HG03060 (cell line): ENCODE measurements around the gene CENPP.

Source experiments
- ATAC-seq: cut with Tn5 transposase; IDR thresholded peaks from one replicate; pipeline ENCODE4 v1.9.1; 2021; ENCODE audit warnings: low read depth, moderate number of reproducible peaks; ENCODE audit not compliant: unreplicated experiment

The CENPP gene

DNA sequence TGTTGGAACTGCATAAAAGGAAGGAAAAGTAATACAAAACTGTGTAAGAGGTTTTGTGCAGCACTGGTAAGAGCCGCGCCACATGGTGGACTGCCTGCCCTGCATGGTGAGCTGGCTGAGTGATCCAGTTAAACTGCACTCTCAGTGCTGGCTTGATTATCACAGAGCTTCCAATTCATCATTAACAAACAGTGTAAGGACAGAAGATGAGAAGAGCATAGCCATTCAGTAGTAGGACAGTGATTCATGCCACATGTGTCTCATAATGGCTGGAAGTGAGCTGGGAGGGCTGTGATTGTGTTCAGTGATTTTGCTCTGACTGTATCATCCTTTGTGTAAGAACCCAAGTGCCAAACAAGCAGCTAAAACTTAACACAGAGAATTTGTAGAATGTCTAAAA is 142.5 kb downstream of the CENPP start:
- ATAC-seq = no peak

GRCh38 chr9:92474587-92474986 is 148.8 kb downstream of the CENPP start:
- no peak for ATAC-seq

- no peak for ATAC-seq
These were observed 151.2 kb downstream of the CENPP start for GRCh38 chr9:92476962-92477361.

DNA sequence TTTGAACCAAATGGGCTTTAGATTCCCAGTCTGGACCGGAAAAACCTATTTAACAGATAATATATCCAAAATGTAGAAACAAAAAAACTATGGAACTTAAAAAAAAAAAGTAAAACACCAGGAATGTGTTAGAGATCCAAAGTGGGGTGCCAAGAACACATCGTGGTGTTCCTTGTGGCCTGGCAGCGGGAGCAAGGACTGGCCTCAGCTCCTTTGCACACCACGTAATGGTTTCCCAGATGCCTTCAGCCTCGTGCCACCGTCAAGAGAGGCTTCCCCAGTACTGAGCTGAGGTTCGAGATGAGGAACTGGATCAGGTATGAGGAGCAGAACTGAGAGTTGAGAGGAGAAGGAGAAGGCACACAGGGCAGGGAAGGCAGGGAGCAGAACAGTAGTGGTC is 153.0 kb downstream of the CENPP start:
- ATAC-seq = no peak

DNA sequence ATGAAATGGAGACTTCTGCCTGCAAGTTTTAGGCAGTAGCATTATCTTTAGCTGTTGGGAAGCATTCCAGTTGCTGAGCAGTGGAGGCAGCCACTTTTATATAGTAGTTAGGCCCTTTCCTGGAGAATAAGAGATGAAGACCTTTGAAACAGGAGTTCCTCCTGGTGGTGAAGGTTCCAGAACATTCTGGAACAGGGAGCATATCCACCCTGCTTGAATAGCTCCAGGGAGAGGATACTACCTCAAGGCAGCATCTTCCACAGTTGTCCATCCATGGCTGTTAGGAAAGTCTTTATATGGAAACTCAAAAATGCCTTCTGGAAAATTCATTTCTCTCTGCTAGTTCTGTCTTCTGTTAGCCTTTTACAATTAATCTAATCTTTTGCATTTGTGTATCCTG is 153.6 kb downstream of the CENPP start:
- ATAC-seq = no peak

DNA sequence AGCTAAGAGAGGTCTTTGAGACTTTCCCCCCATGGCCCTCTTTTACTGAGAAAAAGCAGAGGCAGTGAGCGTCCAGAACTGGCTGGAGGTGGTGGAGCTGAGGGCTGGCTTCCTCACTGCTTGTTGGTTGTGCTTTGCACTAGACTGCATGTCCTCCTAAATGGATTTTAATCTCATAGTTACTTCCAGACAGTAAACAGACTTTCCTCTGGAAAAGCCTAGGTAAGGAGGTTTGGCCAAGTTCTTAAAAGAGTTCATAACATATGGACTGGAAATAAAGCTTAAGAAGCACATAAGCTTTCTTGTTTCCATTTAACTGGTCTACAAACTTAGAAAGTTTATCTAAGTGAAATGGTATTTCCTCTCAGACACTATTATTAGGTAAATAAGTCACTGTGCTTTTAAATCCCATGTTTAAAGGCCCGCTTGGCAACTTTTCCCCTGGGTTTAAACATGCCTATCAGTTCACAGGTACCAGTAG is 154.6 kb downstream of the CENPP start:
- ATAC-seq = no peak

- no peak for ATAC-seq
These were observed 155.4 kb downstream of the CENPP start for GRCh38 chr9:92480986-92481633.

DNA sequence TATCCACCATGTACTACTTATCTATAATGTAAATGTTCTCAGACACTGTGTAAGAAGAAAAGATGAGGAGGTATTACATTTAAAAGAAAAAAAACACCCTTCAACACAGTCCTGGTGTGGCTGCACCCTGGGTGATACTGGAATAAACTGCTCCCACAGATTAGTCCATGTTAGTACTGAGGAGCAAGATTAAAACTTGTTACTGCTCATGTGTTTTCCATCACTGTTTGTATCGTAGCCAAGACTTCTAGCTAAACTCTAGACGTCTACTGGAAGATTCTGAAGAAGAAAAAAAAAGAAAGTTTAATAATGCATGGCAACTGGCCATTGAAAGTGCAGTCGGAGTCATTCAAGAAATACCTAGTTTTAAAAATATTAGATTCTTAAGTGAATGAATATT is 156.6 kb downstream of the CENPP start, which contains the start of gene ASPN:
ASPN (minus strand) TSS at position 178 of the 400 bp plus-strand sequence.
- ATAC-seq = no peak

DNA sequence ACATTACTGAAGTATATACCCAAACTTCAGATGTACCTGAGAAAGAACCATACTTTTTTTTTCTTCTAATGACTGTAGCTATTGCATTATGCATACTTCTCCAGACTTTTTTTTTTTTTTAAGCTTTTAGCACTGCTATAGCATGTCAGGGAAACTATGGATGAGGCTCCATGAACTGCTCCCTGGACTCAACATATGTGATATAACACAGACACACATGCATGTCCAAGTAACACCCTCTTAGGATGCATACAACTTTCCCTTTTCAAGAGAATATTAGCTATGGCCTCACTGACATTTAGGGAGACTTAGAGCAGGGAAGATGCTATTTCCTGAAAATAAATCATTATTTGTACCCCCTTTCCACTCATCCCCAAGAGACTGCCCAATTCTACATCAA is 157.1 kb downstream of the CENPP start:
- no peak for ATAC-seq

- no peak for ATAC-seq
These were observed 158.1 kb downstream of the CENPP start for GRCh38 chr9:92483627-92484545.

DNA sequence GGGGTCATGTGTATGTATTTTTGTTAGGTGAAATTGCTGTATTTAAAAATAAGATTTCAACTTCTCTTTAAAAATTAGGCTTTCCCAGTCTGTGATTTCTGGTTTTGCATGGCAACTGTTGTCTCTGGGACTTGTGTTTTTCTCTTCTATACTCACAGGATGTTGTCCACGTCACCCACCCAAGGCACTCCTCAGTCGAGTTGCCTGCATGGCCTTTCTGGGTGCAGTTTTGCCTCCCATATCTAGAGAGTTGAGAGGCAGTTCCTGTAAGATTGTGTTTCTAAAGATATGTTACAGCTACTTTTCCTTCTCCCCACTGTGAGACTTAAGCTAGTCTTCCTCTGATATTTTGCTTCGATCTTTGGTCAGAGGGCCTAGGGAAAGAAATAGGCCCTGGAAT is 158.8 kb downstream of the CENPP start:
- no peak for ATAC-seq

- ATAC-seq = no peak
These were observed 160.6 kb downstream of the CENPP start for GRCh38 chr9:92486371-92486770.

DNA sequence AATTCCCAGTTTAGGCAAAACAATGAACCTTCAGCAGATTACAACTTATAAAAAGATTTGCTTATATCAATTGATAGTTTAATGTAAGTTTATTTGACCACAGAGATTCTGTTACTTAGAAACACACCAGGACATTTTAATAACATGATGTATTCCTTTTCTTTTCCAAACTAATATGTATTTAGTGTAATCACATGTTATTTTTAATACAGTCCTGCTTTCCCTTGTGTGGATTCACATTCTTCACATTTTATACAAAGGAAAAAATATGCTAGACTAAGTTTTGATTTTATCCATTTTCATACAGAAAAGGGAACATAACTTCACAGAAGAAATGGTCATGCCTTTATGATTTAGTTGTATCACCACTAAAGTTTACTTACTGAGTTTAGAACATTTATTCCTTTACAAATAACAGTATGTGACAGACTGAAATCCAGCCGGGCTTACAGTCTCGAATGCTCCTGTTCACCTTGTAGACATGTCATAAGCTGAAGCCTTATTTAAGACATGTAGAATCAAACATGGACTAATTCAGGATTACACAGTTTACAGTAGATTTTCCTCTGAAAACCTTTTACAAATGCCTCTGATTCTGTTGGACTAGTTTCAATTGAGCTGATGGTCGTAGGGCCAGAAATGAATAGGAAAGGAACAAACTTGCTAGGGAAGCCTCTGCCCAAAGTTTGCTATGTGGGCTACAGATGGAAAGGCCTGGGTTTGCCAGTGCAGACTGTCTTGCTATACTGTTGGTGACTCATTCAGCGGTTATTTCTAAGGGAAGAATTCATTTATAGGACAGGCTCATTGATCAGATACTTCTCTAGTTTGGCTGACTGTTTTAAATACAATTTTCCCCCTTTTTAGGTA is 163.2 kb downstream of the CENPP start:
- ATAC-seq = no peak

DNA sequence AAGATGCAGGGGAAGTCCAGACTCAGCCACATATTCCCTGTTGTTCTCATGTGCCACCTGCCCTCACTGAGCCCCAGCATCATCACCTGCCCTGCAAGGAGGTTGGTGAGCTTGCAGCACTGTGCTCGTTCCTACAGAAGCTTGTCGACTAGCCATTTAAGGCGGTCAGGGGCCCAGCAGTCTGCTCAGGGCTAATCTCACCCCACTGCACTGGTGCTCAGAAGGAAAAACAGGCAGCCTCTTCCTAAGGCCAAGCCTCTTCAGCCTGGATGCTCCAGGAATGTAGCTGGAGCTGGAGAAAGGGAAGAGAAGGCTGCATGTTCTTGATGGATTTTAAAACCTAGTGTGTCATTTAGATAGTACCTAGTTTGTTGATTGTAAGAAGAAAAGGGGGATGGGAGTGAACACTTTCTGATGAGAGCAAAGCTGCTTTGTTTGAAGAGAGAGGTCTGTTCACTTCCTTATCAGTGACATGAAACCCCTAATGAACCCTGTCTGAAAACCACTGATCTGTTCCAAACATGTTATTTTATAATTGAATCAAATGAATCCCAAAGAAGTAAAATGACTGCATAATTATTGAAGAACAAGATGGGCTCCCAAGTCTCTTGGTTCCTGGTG is 167.1 kb downstream of the CENPP start:
- no peak for ATAC-seq

DNA sequence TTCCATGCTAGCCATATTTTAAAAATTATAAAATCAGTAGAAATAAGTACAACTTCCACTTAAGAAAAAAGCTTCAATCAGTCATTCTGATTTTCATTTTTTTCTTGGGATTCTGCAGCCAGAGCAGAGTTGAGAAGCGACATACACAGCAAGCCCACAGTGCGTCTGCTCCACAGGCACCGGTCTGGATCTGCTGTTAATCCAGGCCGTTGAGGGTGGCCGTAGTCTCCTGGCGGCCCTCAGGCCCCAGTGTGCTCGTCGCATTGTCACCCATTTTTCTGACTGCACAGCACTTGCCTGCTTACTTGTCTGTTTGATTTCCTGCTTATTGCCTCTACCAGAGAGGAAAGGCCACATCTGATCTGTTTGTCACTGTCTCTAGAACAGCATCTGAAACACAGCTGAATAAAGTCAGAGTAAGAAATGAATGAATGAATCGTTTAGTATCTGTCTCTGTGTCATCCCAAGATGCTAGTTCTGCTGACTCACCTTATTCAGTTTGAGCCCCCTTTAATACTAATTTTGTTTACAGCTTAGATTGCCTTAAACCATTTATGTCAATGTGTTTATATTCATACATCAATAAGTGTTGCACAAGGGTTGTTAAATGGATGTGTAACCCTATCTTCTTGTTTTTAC is 168.1 kb downstream of the CENPP start:
- ATAC-seq = no peak

GRCh38 chr9:92494856-92495255 is 169.1 kb downstream of the CENPP start:
- ATAC-seq = no peak

DNA sequence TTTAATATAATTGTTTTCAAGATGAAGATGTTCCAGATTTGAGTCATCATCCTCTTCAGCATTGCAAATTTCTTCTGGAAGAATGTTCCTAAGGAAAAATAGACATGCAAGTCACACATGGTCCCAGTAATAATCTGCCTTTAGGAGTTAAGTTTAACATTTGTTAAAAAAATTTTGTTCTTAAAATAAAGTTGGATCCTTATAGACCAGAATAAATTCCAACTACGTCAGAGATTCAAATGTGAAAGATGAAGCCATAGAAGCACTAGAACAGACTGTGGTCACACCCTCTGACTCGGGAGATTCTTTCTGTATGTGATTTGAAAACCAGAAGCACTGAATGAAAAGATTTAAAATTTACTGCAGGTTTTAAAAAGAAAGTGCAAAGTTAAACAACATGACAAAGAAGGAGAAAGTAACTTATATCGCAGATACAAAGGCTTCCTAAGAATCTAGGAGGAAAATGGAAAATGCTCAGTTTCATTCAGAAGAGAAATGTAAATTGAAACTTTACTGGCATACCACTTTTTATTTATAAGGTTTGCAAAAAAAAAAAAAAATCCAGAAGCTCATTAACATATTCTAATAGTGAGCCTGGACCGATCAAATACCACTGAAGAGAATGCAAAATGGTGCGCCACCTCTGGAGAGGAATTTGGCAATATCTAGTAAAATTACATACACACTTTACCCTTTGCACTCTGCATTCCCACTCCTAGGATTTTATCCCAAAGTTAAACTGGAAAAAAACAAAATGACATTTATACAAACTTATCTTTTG is 170.8 kb downstream of the CENPP start:
- ATAC-seq = no peak

DNA sequence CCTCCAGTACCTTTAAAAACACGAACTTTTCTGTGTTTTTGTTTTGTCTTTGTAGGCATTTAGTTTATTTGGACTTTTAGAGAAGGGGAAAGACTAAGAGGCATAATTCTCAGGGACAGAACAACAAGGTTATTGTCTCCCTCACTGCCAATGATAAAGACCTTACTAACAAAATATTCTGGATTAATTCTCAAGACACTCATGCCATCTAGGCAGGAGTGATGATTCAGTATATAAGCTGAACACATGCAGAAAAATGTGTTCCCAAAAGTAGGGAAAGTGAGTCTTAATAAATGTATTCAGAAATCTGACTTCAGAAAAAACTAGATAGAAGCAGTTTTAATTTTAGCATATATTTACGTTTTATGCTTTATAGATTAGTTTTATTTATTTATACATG is 173.9 kb downstream of the CENPP start:
- no peak for ATAC-seq

DNA sequence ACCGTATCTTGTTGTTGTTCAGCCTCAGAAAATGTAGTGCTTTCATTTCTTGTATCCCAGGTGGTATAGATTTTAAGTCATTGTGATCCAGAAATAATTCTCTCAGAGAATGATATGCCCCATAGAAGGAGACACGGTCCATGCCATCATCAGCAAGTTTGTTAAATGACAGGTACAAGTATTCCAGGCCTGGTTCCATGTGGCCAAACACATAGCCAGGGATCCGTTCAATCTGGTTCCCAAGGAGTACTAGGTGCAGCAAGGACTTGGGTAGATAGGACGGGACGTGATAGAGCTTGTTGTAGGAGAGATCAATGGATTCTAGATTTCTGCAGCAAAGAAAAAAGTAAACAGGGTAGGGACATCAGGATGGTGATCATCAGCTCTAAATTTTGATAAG is 175.0 kb downstream of the CENPP start:
- no peak for ATAC-seq
